Endothelial cell of umbilical vein (primary cell): ENCODE measurements around the gene APOC4. TPM values are rescaled to one million over a fixed set of nuclear protein-coding genes. Genes with fewer than 3 reads are reported as not detected.

ENCODE experiments used
- BruUV-seq: library from RNA; stranded (reverse); fragments of 400-500 nt; replicated peaks from 2 replicates; lab custom pipeline; 2021; lab: Mats Ljungman, UMichigan
- CTCF ChIA-PET: fragments of 300-600, 350-600 bp; sonication (Branson Sonifier 250); formaldehyde crosslinking; loops from one replicate; lab custom pipeline; 2021; ENCODE audit warnings: antibody characterized with exemption, inconsistent platforms; lab: Charles Lee
- POLR2A ChIA-PET: fragments of 300-600, 350-600 bp; sonication (Branson Sonifier 250); formaldehyde crosslinking; loops from one replicate; lab custom pipeline; 2021; ENCODE audit warnings: antibody characterized with exemption, inconsistent platforms; lab: Charles Lee
- DNase-seq: peaks from one replicate; pipeline ENCODE4 v3.0.0-alpha.2; 2011; ENCODE audit warnings: low read depth, low spot score
- FAIRE-seq: peaks from 2 replicates; lab custom pipeline; 2011; peaks lifted over from hg19 to GRCh38; lab: Jason Lieb, UNC
- H2AFZ ChIP-seq: 2 replicates; pipeline ENCODE4 v1.6.0; 2012; ENCODE audit warnings: low read depth, low read length, control low read depth, inconsistent platforms
- H3K27ac ChIP-seq: 2 replicates; pipeline ENCODE4 v1.5.1; 2011; ENCODE audit warnings: low read depth, mild to moderate bottlenecking, control low read depth, low read length, moderate library complexity; ENCODE audit not compliant: insufficient read depth
- H3K27me3 ChIP-seq, 2 experiments: 2 replicates each; pipeline versions ENCODE4 v1.6.0 to v1.6.1; 2011; ENCODE audit warnings: low read length in 2 of 2, mixed read lengths in 1 of 2; ENCODE audit not compliant: control insufficient read depth in 2 of 2, insufficient read depth in 2 of 2
- H3K36me3 ChIP-seq, 2 experiments: 2 replicates in 1 of 2; 3 replicates in 1 of 2; pipeline ENCODE4 v1.5.1; 2011; ENCODE audit warnings: low read length in 2 of 2, mild to moderate bottlenecking in 1 of 2, moderate library complexity in 1 of 2; ENCODE audit not compliant: control insufficient read depth in 2 of 2, insufficient read depth in 2 of 2; ENCODE audit errors: extremely low read depth in 1 of 2
- H3K4me1 ChIP-seq: 3 replicates; pipeline ENCODE4 v1.5.1; 2011; ENCODE audit warnings: mild to moderate bottlenecking, low read length; ENCODE audit not compliant: control insufficient read depth, insufficient read depth; ENCODE audit errors: extremely low read depth
- H3K4me2 ChIP-seq: 2 replicates; pipeline ENCODE4 v1.6.1; 2011; ENCODE audit warnings: low read length, control low read depth, mixed read lengths; ENCODE audit not compliant: insufficient read depth
- H3K4me3 ChIP-seq, 3 experiments: fragments of 200-600 bp in 1 of 3; sonication (generic), shearing (Covaris generic) in 1 of 3; replicated peaks in 1 of 3; 2 replicates each; pipeline ENCODE4 v1.5.1; 2011 to 2016; ENCODE audit warnings: control low read depth in 3 of 3, low read length in 3 of 3, mild to moderate bottlenecking in 2 of 3, inconsistent platforms in 1 of 3, low read depth in 1 of 3, moderate library complexity in 1 of 3; ENCODE audit not compliant: insufficient read depth in 1 of 3
- H3K79me2 ChIP-seq: 2 replicates; pipeline ENCODE4 v1.6.0; 2012; ENCODE audit warnings: low read length, inconsistent platforms; ENCODE audit not compliant: control insufficient read depth, insufficient read depth
- H3K9ac ChIP-seq: replicated peaks from 2 replicates; pipeline ENCODE3; 2011; ENCODE audit warnings: low read length, control low read depth; ENCODE audit not compliant: insufficient read depth; ENCODE audit errors: extremely low read depth
- H3K9me1 ChIP-seq: replicated peaks from 3 replicates; pipeline ENCODE4 v1.6.0; 2011; ENCODE audit warnings: mild to moderate bottlenecking, low read length; ENCODE audit not compliant: control insufficient read depth, insufficient read depth; ENCODE audit errors: extremely low read depth
- H3K9me3 ChIP-seq: replicated peaks from 2 replicates; pipeline ENCODE4 v1.5.1; 2012; ENCODE audit warnings: low read length, inconsistent platforms; ENCODE audit not compliant: control insufficient read depth, insufficient read depth
- H4K20me1 ChIP-seq: replicated peaks from 2 replicates; pipeline ENCODE3; 2011; ENCODE audit warnings: mild to moderate bottlenecking, low read length; ENCODE audit not compliant: control insufficient read depth, insufficient read depth; ENCODE audit errors: extremely low read depth
- CTCF ChIP-seq, 2 donors: IDR thresholded peaks; 1 replicate in 1 of 2; 2 replicates in 1 of 2; pipeline ENCODE4 v1.5.1; 2011; ENCODE audit warnings: low read length in 2 of 2, mild to moderate bottlenecking in 2 of 2, moderate library complexity in 2 of 2, control low read depth in 1 of 2, inconsistent platforms in 1 of 2, low read depth in 1 of 2; ENCODE audit not compliant: insufficient read depth in 1 of 2; ENCODE audit errors: extremely low read depth in 1 of 2
- EZH2 ChIP-seq: IDR thresholded peaks from 2 replicates; pipeline ENCODE4 v1.6.1; 2012; ENCODE audit warnings: borderline replicate concordance, low read depth, mild to moderate bottlenecking, moderate library complexity, low read length, inconsistent platforms; ENCODE audit not compliant: severe bottlenecking
- FOS ChIP-seq: IDR thresholded peaks from 2 replicates; pipeline ENCODE4 v1.6.1; 2011; ENCODE audit warnings: mild to moderate bottlenecking, low read length, moderate library complexity, borderline replicate concordance; ENCODE audit not compliant: insufficient read depth
- GATA2 ChIP-seq: IDR thresholded peaks from 2 replicates; pipeline ENCODE4 v1.7.0; 2011; ENCODE audit warnings: low read depth, mild to moderate bottlenecking, moderate library complexity, mixed read lengths, low read length; ENCODE audit not compliant: insufficient read length, insufficient read depth
- JUN ChIP-seq: IDR thresholded peaks from 2 replicates; pipeline ENCODE4 v1.6.1; 2011; ENCODE audit warnings: borderline replicate concordance, low read depth; ENCODE audit not compliant: insufficient read length, insufficient read depth
- MAX ChIP-seq: IDR thresholded peaks from 2 replicates; pipeline ENCODE4 v1.6.1; 2011; ENCODE audit not compliant: insufficient read depth, insufficient read length
- MYC ChIP-seq: IDR thresholded peaks from one replicate; pipeline ENCODE4 v1.6.1; 2011; ENCODE audit warnings: mild to moderate bottlenecking, low read depth, low read length
- POLR2A ChIP-seq: IDR thresholded peaks from 2 replicates; pipeline ENCODE4 v1.6.1; 2012; ENCODE audit warnings: low read depth, mild to moderate bottlenecking, control low read depth, low read length
- POLR2AphosphoS5 ChIP-seq: IDR thresholded peaks from 2 replicates; pipeline ENCODE4 v1.6.1; 2012; ENCODE audit warnings: low read depth, mild to moderate bottlenecking, control low read depth, low read length, moderate library complexity; ENCODE audit not compliant: insufficient read depth
- dilution Hi-C: fragments of 300-500 bp; cut with MboI; formaldehyde crosslinking; loops from one replicate; pipeline ENCODE4 v1.15.0; 2019; ENCODE audit warnings: low sequenced_read_pairs; ENCODE audit not compliant: extremely low pct_ligation_motif_present
- intact Hi-C: fragments of 100-400 bp; cut with micrococcal nuclease; formaldehyde crosslinking; loops from one replicate; pipeline ENCODE4 v1.10.0; 2022
- polyA plus RNA-seq, 4 experiments: library from polyadenylated mRNA; depleted of rRNA in 3 of 4; stranded (reverse) in 3 of 4; unstranded in 1 of 4; fragments of >200 nt; gene quantifications; 2 replicates each; pipeline versions ENCODE4 v1.2.1 to v1.2.3, GENCODE V29; 2011 to 2012; ENCODE audit warnings: missing spikeins in 1 of 4
- total RNA-seq: library from RNA; stranded (reverse); gene quantifications from 2 replicates; pipeline ENCODE4 v1.2.3, GENCODE V29; 2021

Gene APOC4
- total and polyA plus RNA-seq, 2 donors (not counting 3 experiments of a cell fraction or from before 2014, with no cell fraction given), result not detected

GRCh38 chr19:44900328-44901244 is 41.5 kb upstream of the APOC4 start:
- BruUV-seq, result no TSS peak
- Histone ChIP-seq H3K36me3 (peaks cover 5 to 25% of the 10 kb centered on the region in 2 experiments), H3K79me2 (peaks cover 2% of the 10 kb centered on the region), H3K9me1 (no peaks in the 10 kb centered on the region), H3K27ac (no peak overlapping the region), H3K4me1 (peaks cover under 1% of the 10 kb centered on the region), H3K9ac (no peak overlapping the region), H4K20me1 (no peaks in the 10 kb centered on the region), H3K4me2 (no peak overlapping the region), H3K9me3 (no peaks in the 10 kb centered on the region), H3K27me3 (peaks cover 2 to 6% of the 10 kb centered on the region in 2 experiments), H2AFZ (no peak overlapping the region), H3K4me3 (no peak overlapping the region)
- intact Hi-C loops, result no loop called here
- CTCF ChIA-PET, result no interaction called here
- DNase-seq (no peak), FAIRE-seq (no peak)
- POLR2A ChIA-PET, result no interaction called here
- TF ChIP-seq EZH2 (no peak), MAX (no peak), MYC (no peak), GATA2 (no peak), POLR2A (no peak), CTCF (IDR thresholded peaks at IDR 0.05; ENCODE audit: extremely low read depth in 1 of 2, insufficient read depth in 1 of 2, low read depth in 1 of 2, low read length in 2 of 2) (no peak), POLR2AphosphoS5 (no peak), FOS (no peak), JUN (no peak)
- dilution Hi-C loops, result no loop called here
